H9 (cell line): ENCODE measurements around the gene C1orf159. TPM values are rescaled to one million over a fixed set of nuclear protein-coding genes. Genes with fewer than 3 reads are reported as not detected.

ENCODE experiments used
- DNase-seq: peaks from one replicate; pipeline ENCODE4 v3.0.0-alpha.2; 2017
- H2AFZ ChIP-seq: one replicate; pipeline ENCODE4 v1.6.1; 2013; ENCODE audit warnings: mild to moderate bottlenecking, low read length, control low read depth, moderate library complexity
- H2AK5ac ChIP-seq: 2 replicates; pipeline ENCODE4 v1.6.1; 2013; ENCODE audit warnings: low read length, control low read depth, mixed read lengths; ENCODE audit not compliant: insufficient read length
- H2BK120ac ChIP-seq: one replicate; pipeline ENCODE4 v1.6.1; 2013; ENCODE audit warnings: low read depth, mild to moderate bottlenecking, low read length, control low read depth, inconsistent platforms; ENCODE audit not compliant: poor library complexity, severe bottlenecking
- H2BK12ac ChIP-seq: 2 replicates; pipeline ENCODE4 v1.6.1; 2013; ENCODE audit warnings: low read length, control low read depth, mixed read lengths, low read depth; ENCODE audit not compliant: insufficient read length
- H2BK15ac ChIP-seq: 2 replicates; pipeline ENCODE4 v1.6.1; 2013; ENCODE audit warnings: low read depth, low read length, control low read depth
- H2BK20ac ChIP-seq: one replicate; pipeline ENCODE4 v1.6.1; 2013; ENCODE audit warnings: low read depth, mild to moderate bottlenecking, low read length, control low read depth, inconsistent platforms; ENCODE audit not compliant: poor library complexity, severe bottlenecking
- H2BK5ac ChIP-seq: 2 replicates; pipeline ENCODE4 v1.6.1; 2013; ENCODE audit warnings: low read length, control low read depth, mixed read lengths; ENCODE audit not compliant: insufficient read length
- H3K14ac ChIP-seq: 2 replicates; pipeline ENCODE4 v1.6.1; 2013; ENCODE audit warnings: low read length, control low read depth; ENCODE audit not compliant: insufficient read depth
- H3K18ac ChIP-seq: 2 replicates; pipeline ENCODE4 v1.6.1; 2013; ENCODE audit warnings: low read depth, mild to moderate bottlenecking, mixed read lengths, low read length, control low read depth; ENCODE audit not compliant: insufficient read length
- H3K23ac ChIP-seq: 2 replicates; pipeline ENCODE4 v1.6.1; 2013; ENCODE audit warnings: low read length, control low read depth, mixed read lengths, low read depth; ENCODE audit not compliant: insufficient read length
- H3K23me2 ChIP-seq: 2 replicates; pipeline ENCODE4 v1.6.1; 2013; ENCODE audit warnings: low read depth, mild to moderate bottlenecking, mixed read lengths, low read length, control low read depth; ENCODE audit not compliant: insufficient read length, poor library complexity, severe bottlenecking
- H3K27ac ChIP-seq: 2 replicates; pipeline ENCODE4 v1.5.1; 2013; ENCODE audit warnings: low read length, control low read depth, mixed read lengths, low read depth; ENCODE audit not compliant: insufficient read length
- H3K27me3 ChIP-seq: 2 replicates; pipeline ENCODE4 v1.6.1; 2013; ENCODE audit warnings: low read length, control low read depth, inconsistent platforms; ENCODE audit not compliant: insufficient read depth
- H3K4ac ChIP-seq: 2 replicates; pipeline ENCODE4 v1.6.1; 2013; ENCODE audit warnings: low read depth, mild to moderate bottlenecking, control low read depth, inconsistent platforms, low read length, moderate library complexity
- H3K4me1 ChIP-seq: 2 replicates; pipeline ENCODE4 v1.6.1; 2013; ENCODE audit warnings: low read length, control low read depth, inconsistent platforms; ENCODE audit not compliant: insufficient read depth
- H3K4me2 ChIP-seq: 2 replicates; pipeline ENCODE4 v1.6.1; 2013; ENCODE audit warnings: low read length, control low read depth, mixed read lengths; ENCODE audit not compliant: insufficient read length, insufficient read depth
- H3K56ac ChIP-seq: 2 replicates; pipeline ENCODE4 v1.6.1; 2013; ENCODE audit warnings: low read depth, mild to moderate bottlenecking, mixed read lengths, low read length, control low read depth; ENCODE audit not compliant: insufficient read length
- H3K79me1 ChIP-seq: 2 replicates; pipeline ENCODE4 v1.6.1; 2013; ENCODE audit warnings: low read depth, mild to moderate bottlenecking, moderate library complexity, low read length, control low read depth, inconsistent platforms; ENCODE audit not compliant: insufficient read depth, poor library complexity, severe bottlenecking
- H3K79me2 ChIP-seq: 2 replicates; pipeline ENCODE4 v1.6.1; 2013; ENCODE audit warnings: low read length, control low read depth, inconsistent platforms; ENCODE audit not compliant: insufficient read depth
- H3K9ac ChIP-seq: 2 replicates; pipeline ENCODE4 v1.6.1; 2013; ENCODE audit warnings: low read length, control low read depth, mixed read lengths; ENCODE audit not compliant: insufficient read length; ENCODE audit errors: extremely low read depth
- H3K9me3 ChIP-seq: one replicate; pipeline ENCODE4 v1.6.1; 2013; ENCODE audit warnings: low read depth, low read length, inconsistent platforms; ENCODE audit not compliant: control insufficient read depth
- H3T11ph ChIP-seq: one replicate; pipeline ENCODE4 v1.6.1; 2013; ENCODE audit warnings: mild to moderate bottlenecking, low read length, control low read depth, inconsistent platforms
- H4K20me1 ChIP-seq: one replicate; pipeline ENCODE4 v1.6.1; 2013; ENCODE audit not compliant: control insufficient read depth, insufficient read length, insufficient read depth
- H4K5ac ChIP-seq: 2 replicates; pipeline ENCODE4 v1.6.1; 2013; ENCODE audit warnings: low read depth, mild to moderate bottlenecking, mixed read lengths, low read length, control low read depth; ENCODE audit not compliant: insufficient read length
- H4K8ac ChIP-seq: replicated peaks from 2 replicates; pipeline ENCODE4 v1.6.1; 2013; ENCODE audit warnings: low read length, control low read depth, mixed read lengths, low read depth; ENCODE audit not compliant: insufficient read length
- H4K91ac ChIP-seq: 2 replicates; pipeline ENCODE4 v1.6.1; 2013; ENCODE audit warnings: low read depth, mild to moderate bottlenecking, moderate library complexity, mixed read lengths, low read length, control low read depth; ENCODE audit not compliant: insufficient read length
- H3K27ac Mint-ChIP-seq, 3 experiments: 2 replicates in 2 of 3; 3 replicates in 1 of 3; pipeline ENCODE4 v1.8.0; 2020 to 2021; ENCODE audit warnings: mixed read lengths in 3 of 3, mild to moderate bottlenecking in 1 of 3, moderate library complexity in 1 of 3
- H3K27me3 Mint-ChIP-seq: 2 replicates; pipeline ENCODE4 v1.8.0; 2021; ENCODE audit warnings: low read depth, mild to moderate bottlenecking, moderate library complexity, mixed read lengths
- H3K36me3 Mint-ChIP-seq, 3 experiments: 2 replicates in 2 of 3; 3 replicates in 1 of 3; pipeline ENCODE4 v1.8.0; 2020 to 2021; ENCODE audit warnings: low read depth in 3 of 3, mixed read lengths in 3 of 3; ENCODE audit not compliant: insufficient read depth in 1 of 3
- H3K4me1 Mint-ChIP-seq, 2 experiments: 2 replicates each; pipeline ENCODE4 v1.8.0; 2020; ENCODE audit warnings: mixed read lengths in 2 of 2
- H3K4me3 Mint-ChIP-seq, 2 experiments: 2 replicates in 1 of 2; 3 replicates in 1 of 2; pipeline ENCODE4 v1.8.0; 2020 to 2021; ENCODE audit warnings: mild to moderate bottlenecking in 2 of 2, mixed read lengths in 2 of 2, moderate library complexity in 1 of 2
- H3K9me3 Mint-ChIP-seq, 2 experiments: 2 replicates in 1 of 2; 3 replicates in 1 of 2; pipeline ENCODE4 v1.8.0; 2020; ENCODE audit warnings: mild to moderate bottlenecking in 2 of 2, mixed read lengths in 2 of 2, moderate library complexity in 1 of 2
- CTCF ChIP-seq: fragments of 200-600 bp; sonication (generic); conservative IDR thresholded peaks from 3 replicates; pipeline ENCODE4 v1.8.0; 2021; ENCODE audit warnings: antibody characterized with exemption, mild to moderate bottlenecking
- WGBS: extraction: QIAGEN DNeasy Blood & Tissue Kit; methylation state at CpG from one replicate; pipeline ENCODE4 v1.1.7; 2013; ENCODE audit warnings: missing lambda C conversion rate, low lambda C conversion rate, mixed read lengths; ENCODE audit not compliant: insufficient read length; ENCODE audit errors: extremely low coverage; 5-methylcytosine and 5-hydroxymethylcytosine counted together
- total RNA-seq: library from RNA; stranded (reverse); gene quantifications from 2 replicates; pipeline ENCODE4 v1.2.1, GENCODE V29; 2021

Gene C1orf159
- total RNA-seq, 1 experiment from 2014 or later: 12.3 TPM

GRCh38 chr1:1082239-1082775 is 33.6 kb downstream of the C1orf159 start:
- no peak overlapping the region for H2AK5ac ChIP-seq
- no peak overlapping the region for H3K14ac ChIP-seq
- no peaks in the 10 kb centered on the region for H4K20me1 ChIP-seq
- H3K27me3 ChIP-seq: no peaks in the 10 kb centered on the region
- H3K4me2 ChIP-seq: no peak overlapping the region
- H3K79me2 ChIP-seq: no peaks in the 10 kb centered on the region
- H3K9me3 ChIP-seq: no peaks in the 10 kb centered on the region
- no peak overlapping the region for H2BK15ac ChIP-seq
- H2BK120ac ChIP-seq: no peak overlapping the region
- no peak overlapping the region; a peak in 1 of 5 replicates for H3K4me3 Mint-ChIP-seq
- H2BK12ac ChIP-seq: no peak overlapping the region
- no peaks in the 10 kb centered on the region for H3K4me1 Mint-ChIP-seq
- H3K27ac Mint-ChIP-seq: no peak overlapping the region
- H3K36me3 Mint-ChIP-seq: peaks cover 0 to 12% (median 0%) of the 10 kb centered on the region in 3 experiments; a peak in 5 of 7 replicates
- no peaks in the 10 kb centered on the region for H3K9me3 Mint-ChIP-seq
- no peak overlapping the region for H4K8ac ChIP-seq
- H4K5ac ChIP-seq: no peak overlapping the region
- no peak for TF ChIP-seq CTCF
- no peak overlapping the region for H2BK5ac ChIP-seq
- no peak overlapping the region for H2AFZ ChIP-seq
- H3K79me1 ChIP-seq: no peaks in the 10 kb centered on the region
- no peaks in the 10 kb centered on the region; the same call in 1 of the 2 replicates for H3K4me1 ChIP-seq
- H3K27me3 Mint-ChIP-seq: peaks cover 5% of the 10 kb centered on the region; the same call in 1 of the 2 replicates
- peaks cover 6% of the 10 kb centered on the region for H3K23me2 ChIP-seq
- no peak for DNase-seq
- no peak overlapping the region for H3T11ph ChIP-seq
- H3K4ac ChIP-seq: no peak overlapping the region
- H4K91ac ChIP-seq: no peak overlapping the region
- no peak overlapping the region for H3K18ac ChIP-seq
- H2BK20ac ChIP-seq: no peak overlapping the region
- H3K27ac ChIP-seq: no peak overlapping the region
- H3K56ac ChIP-seq: no peak overlapping the region
- no peak overlapping the region for H3K9ac ChIP-seq
- WGBS: no CpG with 5 or more reads among the region's 27 CpGs
- H3K23ac ChIP-seq: no peak overlapping the region
